Osteoblast (primary cell): ENCODE data around the gene PRPF40B. TPM values are rescaled to one million over a fixed set of nuclear protein-coding genes. Genes with fewer than 3 reads are reported as not detected.

Source experiments
- DNase-seq: peaks from one replicate; pipeline ENCODE4 v3.0.0; 2011; ENCODE audit warnings: low spot score, mixed read lengths; ENCODE audit not compliant: insufficient read length; ENCODE audit errors: missing footprints
- H2AFZ ChIP-seq: 2 replicates; pipeline ENCODE4 v1.6.0; 2011; ENCODE audit warnings: mild to moderate bottlenecking, low read length
- H3K27ac ChIP-seq: 2 replicates; pipeline ENCODE4 v1.5.1; 2011; ENCODE audit warnings: mild to moderate bottlenecking, low read depth, low read length, moderate library complexity
- H3K27me3 ChIP-seq: 2 replicates; pipeline ENCODE4 v1.6.0; 2012; ENCODE audit warnings: mild to moderate bottlenecking, control low read depth, inconsistent platforms, low read length, moderate library complexity; ENCODE audit not compliant: insufficient read depth
- H3K36me3 ChIP-seq: 2 replicates; pipeline ENCODE4 v1.5.1; 2011; ENCODE audit warnings: mild to moderate bottlenecking, low read length, control low read depth, moderate library complexity; ENCODE audit not compliant: insufficient read depth
- H3K4me1 ChIP-seq: 2 replicates; pipeline ENCODE4 v1.5.1; 2011; ENCODE audit warnings: mild to moderate bottlenecking, low read length, control low read depth, moderate library complexity; ENCODE audit not compliant: insufficient read depth
- H3K4me2 ChIP-seq: 2 replicates; pipeline ENCODE4 v1.6.0; 2011; ENCODE audit warnings: mild to moderate bottlenecking, low read length; ENCODE audit not compliant: insufficient read depth
- H3K4me3 ChIP-seq: fragments of 200-600 bp; sonication (generic); 3 replicates; pipeline ENCODE4 v1.5.1; 2012; ENCODE audit warnings: mild to moderate bottlenecking, low read length, inconsistent platforms; ENCODE audit not compliant: insufficient read depth
- H3K79me2 ChIP-seq: 2 replicates; pipeline ENCODE4 v1.6.0; 2012; ENCODE audit warnings: mild to moderate bottlenecking, low read length, control low read depth, inconsistent platforms; ENCODE audit not compliant: insufficient read depth
- H3K9me3 ChIP-seq: 2 replicates; pipeline ENCODE4 v1.5.1; 2011; ENCODE audit warnings: low read depth, low read length, control low read depth
- H4K20me1 ChIP-seq: 2 replicates; pipeline ENCODE4 v1.6.0; 2012; ENCODE audit warnings: mild to moderate bottlenecking, low read length, control low read depth; ENCODE audit not compliant: insufficient read depth
- total RNA-seq: library from RNA; depleted of rRNA; stranded (reverse); fragments of >200 nt; gene quantifications from 2 replicates; pipeline ENCODE4 v1.2.3, GENCODE V29; 2012
- TF ChIP-seq, protein P1 (sequence below): IDR thresholded peaks from 2 replicates; pipeline ENCODE4 v1.5.1; 2011; ENCODE audit warnings: mild to moderate bottlenecking, low read depth, low read length, moderate library complexity; ENCODE audit errors: extremely low read depth

Gene PRPF40B
- total RNA-seq, 1 donor: 11.6 TPM

DNA sequence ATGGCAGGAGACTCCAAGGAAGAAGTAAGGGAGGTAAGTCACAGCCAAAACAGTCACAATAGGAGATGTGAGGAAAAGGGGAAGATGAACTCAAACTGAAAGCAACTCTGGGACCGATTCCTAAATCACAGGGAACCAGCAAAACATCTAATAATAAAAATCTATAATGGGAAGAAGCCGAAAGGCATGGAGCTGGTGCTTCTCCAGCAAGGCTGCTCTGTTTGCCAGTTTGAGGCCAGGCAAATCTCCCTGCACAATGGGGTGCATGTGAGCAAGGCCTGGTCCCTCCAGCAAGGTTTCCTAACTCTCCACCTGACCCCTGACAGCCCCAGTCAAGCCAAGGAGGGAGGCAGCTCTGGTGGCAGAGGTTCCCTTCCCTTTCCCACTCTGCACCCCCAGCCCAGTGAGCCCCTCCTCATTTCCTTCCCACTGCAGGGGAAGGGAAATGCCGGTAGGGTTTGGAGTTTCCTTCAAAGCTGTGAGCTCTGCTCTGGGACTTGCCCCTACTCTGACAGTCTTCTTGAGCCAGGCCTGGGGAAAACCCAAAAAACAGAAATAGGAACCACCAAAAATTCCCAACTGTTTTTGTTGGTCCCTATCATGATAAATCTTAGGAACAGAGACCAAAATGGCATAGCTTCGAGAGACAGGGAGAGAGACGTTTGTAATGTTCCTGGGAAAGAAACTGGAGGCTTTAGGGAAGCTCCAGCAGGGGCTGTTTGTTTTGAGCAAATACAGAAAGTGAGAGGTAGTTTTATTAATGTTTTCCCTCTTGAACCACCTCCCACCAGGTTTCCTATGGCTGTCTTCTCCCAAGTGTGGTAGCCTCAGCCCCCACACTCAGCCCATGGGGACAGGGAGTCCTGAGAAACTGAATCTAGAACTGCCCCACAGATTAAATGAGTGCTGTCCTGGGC lies 49.2 kb downstream of the PRPF40B start:
- Histone ChIP-seq H3K4me3 (peak overlapping the region; percentile 34), H2AFZ (peak overlapping the region; percentile 28)

DNA sequence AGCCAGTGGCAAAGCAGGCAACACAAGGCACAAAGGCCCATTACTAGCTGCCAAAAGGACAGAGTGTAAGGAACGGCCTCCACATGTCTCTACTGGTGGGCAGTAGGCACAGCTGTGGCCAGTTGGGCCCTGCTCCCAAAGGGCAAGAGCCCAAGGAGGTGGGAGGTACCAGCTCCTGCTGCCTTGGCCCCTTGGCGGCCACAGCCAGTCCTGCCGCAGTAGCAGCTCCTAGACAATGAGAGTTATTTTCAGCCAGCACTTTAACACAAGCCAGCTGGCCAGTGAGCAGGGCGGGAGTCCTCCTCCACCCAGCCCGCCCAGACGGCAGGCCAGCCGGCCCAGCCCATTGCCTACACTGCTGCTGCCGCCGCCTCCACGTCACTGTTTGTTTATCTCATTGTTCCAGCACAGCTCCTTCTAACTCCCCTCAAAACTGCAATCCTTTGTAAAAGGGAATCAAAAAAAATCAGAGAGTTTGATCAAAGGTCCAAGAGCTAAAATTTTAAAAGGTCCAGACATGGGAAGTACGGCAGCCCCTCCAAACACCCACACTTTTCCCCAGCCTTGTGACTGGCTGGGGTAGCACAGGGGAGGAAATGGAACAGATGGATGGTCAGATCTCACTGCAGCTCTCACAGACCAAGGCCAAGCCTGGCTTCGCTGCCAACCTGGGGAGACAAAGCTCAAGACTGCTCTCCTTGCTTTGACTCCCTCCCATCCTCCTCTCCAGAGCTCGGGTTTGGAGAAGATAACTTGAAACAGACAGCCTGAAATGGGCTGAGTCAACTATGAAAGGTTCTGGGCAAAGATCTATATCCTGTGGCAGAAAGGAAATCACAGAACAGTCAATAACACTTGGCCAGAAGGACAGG lies 50.3 kb downstream of the PRPF40B start:
- Histone ChIP-seq H3K4me3 (peak overlapping the region; percentile 34), H3K27me3 (no peaks in the 10 kb centered on the region), H3K4me1 (peaks cover 43% of the 10 kb centered on the region), H3K4me2 (peak overlapping the region; percentile 73), H3K79me2 (peaks cover 77% of the 10 kb centered on the region), H4K20me1 (no peaks in the 10 kb centered on the region), H3K36me3 (no peaks in the 10 kb centered on the region), H3K27ac (peak overlapping the region; percentile 92), H3K9me3 (no peaks in the 10 kb centered on the region), H2AFZ (peak overlapping the region; percentile 28)
- peak; percentile 93 for DNase-seq
- TF ChIP-seq, protein P1, sequence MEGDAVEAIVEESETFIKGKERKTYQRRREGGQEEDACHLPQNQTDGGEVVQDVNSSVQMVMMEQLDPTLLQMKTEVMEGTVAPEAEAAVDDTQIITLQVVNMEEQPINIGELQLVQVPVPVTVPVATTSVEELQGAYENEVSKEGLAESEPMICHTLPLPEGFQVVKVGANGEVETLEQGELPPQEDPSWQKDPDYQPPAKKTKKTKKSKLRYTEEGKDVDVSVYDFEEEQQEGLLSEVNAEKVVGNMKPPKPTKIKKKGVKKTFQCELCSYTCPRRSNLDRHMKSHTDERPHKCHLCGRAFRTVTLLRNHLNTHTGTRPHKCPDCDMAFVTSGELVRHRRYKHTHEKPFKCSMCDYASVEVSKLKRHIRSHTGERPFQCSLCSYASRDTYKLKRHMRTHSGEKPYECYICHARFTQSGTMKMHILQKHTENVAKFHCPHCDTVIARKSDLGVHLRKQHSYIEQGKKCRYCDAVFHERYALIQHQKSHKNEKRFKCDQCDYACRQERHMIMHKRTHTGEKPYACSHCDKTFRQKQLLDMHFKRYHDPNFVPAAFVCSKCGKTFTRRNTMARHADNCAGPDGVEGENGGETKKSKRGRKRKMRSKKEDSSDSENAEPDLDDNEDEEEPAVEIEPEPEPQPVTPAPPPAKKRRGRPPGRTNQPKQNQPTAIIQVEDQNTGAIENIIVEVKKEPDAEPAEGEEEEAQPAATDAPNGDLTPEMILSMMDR: peak; percentile 16

More for the DNA sequence above, 49.2 kb downstream of the PRPF40B start:
- Histone ChIP-seq H3K27ac (peak overlapping the region; percentile 92), H4K20me1 (no peaks in the 10 kb centered on the region), H3K36me3 (no peaks in the 10 kb centered on the region), H3K27me3 (no peaks in the 10 kb centered on the region), H3K79me2 (peaks cover 82% of the 10 kb centered on the region), H3K9me3 (no peaks in the 10 kb centered on the region), H3K4me2 (peak overlapping the region; percentile 73), H3K4me1 (peaks cover 46% of the 10 kb centered on the region)
- no peak for DNase-seq
- TF ChIP-seq, protein P1: no peak

DNA sequence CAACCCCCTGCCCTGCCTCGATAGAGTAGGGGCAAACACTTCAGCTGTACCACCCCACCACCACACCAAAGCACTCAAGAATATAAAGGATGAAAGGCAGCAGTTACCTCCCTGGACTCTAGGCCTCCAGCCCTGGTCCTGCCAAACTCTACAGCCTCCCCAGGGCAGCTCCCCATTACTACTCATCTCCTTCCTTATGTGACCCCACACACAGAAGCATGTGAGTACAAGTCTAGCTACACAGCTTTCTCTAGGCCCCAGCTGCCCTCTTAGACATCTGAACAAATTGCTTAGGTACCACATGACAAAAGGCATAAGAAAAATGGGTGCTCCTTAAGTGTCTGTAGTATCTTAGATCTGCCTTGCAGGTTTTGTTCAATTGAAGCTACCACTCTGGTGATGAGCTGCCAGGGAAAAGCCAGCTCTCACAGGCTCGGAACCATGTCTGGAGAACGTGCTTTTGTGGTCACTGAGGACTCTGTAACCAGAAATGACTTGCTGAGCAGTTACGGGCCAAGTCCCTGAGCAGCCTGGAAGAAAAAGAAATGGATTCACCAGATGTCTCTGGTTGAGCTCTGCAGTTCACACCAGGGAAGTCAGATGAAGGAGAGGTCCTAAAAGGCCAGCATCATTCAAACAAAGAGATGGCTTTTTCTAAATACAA lies 51.1 kb downstream of the PRPF40B start:
- H3K79me2 ChIP-seq: peaks cover 78% of the 10 kb centered on the region
- H3K4me1 ChIP-seq: peaks cover 45% of the 10 kb centered on the region
- H3K36me3 ChIP-seq: no peaks in the 10 kb centered on the region
- peak overlapping the region; percentile 73 for H3K4me2 ChIP-seq
- DNase-seq: no peak
- H3K27me3 ChIP-seq: no peaks in the 10 kb centered on the region
- H3K4me3 ChIP-seq: no peak overlapping the region
- peaks cover under 1% of the 10 kb centered on the region for H4K20me1 ChIP-seq
- H2AFZ ChIP-seq: peak overlapping the region; percentile 33
- TF ChIP-seq, protein P1: no peak
- peak overlapping the region; percentile 92 for H3K27ac ChIP-seq
- no peaks in the 10 kb centered on the region for H3K9me3 ChIP-seq
